Fibroblast of mammary gland (primary cell): Measurements from ENCODE around the gene RNF152.
A peak's percentile ranks its signal among the peaks of the same experiment; 100 is the strongest.

Source experiments
- DNase-seq: peaks from one replicate; pipeline ENCODE4 v3.0.0-alpha.2; 2010; ENCODE audit warnings: low read depth
- H3K4me3 ChIP-seq: 2 replicates; pipeline ENCODE4 v1.5.1; 2011; ENCODE audit warnings: low read depth, mild to moderate bottlenecking, low read length, moderate library complexity; ENCODE audit not compliant: control insufficient read depth
- TF ChIP-seq, protein P1 (sequence below): conservative IDR thresholded peaks from 2 replicates; pipeline ENCODE4 v1.5.1; 2011; ENCODE audit warnings: low read depth, low read length, inconsistent platforms; ENCODE audit not compliant: control insufficient read depth, insufficient read depth

The RNF152 gene

DNA sequence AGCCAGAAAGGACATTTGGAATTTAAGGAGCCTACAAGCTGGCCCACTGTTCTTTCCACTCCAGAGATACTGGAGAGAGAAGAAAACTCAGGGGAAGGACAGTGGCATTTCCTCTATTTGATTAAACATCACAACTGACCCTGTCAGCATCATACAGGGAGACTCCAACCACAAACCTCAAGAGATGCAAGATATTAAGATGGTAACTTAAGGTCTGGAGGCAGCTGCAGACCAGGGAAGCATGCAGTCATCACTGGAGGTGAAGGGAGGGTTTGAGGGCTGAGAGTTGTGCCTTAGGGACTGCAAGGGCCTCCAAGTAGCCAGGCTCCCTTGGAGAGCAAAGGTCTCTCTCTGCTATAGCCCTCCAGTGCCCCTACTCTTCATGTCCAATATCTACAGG, 67.4 kb downstream of the RNF152 start:
- TF ChIP-seq, protein P1, sequence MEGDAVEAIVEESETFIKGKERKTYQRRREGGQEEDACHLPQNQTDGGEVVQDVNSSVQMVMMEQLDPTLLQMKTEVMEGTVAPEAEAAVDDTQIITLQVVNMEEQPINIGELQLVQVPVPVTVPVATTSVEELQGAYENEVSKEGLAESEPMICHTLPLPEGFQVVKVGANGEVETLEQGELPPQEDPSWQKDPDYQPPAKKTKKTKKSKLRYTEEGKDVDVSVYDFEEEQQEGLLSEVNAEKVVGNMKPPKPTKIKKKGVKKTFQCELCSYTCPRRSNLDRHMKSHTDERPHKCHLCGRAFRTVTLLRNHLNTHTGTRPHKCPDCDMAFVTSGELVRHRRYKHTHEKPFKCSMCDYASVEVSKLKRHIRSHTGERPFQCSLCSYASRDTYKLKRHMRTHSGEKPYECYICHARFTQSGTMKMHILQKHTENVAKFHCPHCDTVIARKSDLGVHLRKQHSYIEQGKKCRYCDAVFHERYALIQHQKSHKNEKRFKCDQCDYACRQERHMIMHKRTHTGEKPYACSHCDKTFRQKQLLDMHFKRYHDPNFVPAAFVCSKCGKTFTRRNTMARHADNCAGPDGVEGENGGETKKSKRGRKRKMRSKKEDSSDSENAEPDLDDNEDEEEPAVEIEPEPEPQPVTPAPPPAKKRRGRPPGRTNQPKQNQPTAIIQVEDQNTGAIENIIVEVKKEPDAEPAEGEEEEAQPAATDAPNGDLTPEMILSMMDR = no peak
- no peak overlapping the region for H3K4me3 ChIP-seq
- DNase-seq = peak; percentile 38

DNA sequence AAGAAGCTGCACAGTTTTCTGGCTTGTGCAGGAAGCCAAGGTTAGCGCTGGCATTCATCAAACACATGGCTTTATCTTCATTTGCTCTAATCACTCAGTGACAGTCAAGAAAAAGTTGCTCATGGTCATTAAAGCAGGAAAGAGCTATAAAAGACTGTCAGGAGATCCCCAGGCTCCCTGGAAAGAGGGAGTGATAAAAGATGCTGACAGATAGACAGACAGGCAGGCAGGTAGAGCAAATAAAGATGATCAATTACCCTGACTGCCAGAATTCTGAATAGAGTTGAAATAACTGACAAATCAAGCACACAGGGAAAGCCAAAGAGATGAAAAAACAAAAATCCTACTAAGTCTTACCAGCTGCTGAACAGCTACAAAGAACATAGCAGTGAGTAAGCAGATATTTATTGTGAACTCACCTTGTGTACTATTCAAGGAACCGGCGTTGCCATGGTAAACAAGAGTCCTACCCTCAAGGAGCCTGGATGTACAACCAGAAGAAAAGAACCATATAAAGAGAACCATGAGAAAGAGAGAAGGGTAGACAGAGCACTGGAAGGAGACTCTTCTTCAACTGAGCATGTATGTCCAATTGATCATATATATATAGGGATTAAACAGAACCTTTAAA, 68.0 kb downstream of the RNF152 start:
- no peak overlapping the region for H3K4me3 ChIP-seq
- peak; percentile 4 for DNase-seq
- TF ChIP-seq, protein P1 = no peak

DNA sequence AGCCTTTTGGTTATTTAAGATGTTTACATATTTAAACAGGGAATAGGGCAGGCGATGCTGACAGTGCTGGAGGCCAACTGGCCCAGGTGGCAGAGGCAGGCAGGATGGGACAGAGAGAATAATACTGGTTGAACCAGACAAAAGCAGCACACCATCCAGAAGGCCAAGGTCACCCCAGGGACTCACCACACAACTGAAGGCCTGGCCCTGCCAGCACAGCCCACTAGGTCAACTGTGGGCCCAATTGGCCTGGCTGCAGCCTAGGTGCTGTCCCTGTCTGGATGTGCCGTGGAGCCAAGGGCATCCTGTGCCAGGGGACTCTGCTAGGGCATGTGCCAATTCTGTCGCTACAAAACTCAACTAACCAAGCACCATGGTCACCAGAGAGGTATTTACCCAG, 69.2 kb downstream of the RNF152 start:
- H3K4me3 ChIP-seq = no peak overlapping the region

DNA sequence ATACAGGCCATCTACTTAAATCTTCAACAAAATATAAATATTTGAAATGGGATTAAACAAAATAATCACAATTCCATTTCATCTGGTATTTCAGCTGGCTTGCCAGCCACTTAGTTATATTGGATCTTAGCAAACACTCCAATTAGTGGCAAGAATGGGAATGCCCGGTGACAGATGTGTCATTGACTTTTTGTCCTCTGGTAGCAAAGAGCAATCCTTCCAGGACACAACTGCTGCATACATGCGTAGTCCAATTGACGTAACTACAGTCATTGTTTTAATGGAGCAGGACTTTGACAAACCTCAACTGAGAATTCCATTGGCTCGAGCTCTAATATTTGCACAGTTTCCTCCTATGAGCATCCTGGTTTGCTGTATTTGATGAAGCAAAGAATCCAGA, 69.9 kb downstream of the RNF152 start:
- TF ChIP-seq, protein P1 = no peak
- H3K4me3 ChIP-seq = no peak overlapping the region
- DNase-seq = no peak

More for the DNA sequence above, 69.2 kb downstream of the RNF152 start:
- no peak for DNase-seq
- TF ChIP-seq, protein P1 = no peak

DNA sequence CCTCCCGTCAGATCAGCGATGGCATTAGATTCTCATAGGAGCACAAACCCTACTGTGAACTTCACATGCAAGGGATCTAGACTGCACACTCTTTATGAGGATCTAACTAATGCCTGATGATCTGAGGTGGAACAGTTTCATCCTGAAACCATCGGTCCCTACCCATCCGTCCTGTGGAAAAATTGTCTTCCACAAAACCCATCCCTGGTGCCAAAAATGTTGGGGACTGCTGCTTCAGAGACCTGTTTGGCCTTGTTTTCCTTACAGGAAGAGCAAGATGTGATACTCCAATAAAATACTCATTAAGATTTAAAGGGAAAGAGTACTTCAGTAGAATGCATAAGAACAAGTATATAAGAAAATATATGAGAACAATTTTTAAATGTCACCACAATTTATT, 71.1 kb downstream of the RNF152 start:
- DNase-seq = no peak
- no peak overlapping the region for H3K4me3 ChIP-seq
- TF ChIP-seq, protein P1 = no peak

DNA sequence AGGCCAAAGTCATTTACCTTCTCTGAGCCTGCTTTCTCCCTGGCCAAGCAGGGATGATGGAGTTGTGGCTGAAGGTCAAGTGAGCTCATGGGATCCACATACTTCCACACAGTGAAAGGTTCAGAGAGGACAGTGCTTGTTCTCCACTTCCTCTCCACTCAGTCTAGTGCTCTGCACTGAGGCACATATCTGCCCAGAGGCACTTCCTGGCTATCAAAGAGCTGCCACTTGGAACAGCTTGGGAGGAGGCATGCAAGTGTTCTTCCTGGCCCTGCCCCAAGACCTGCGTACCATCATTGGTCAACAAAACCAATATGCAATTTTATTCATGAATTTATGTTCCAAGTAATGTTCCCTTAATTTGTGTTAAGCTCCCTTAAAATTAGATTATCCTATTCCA, 71.9 kb downstream of the RNF152 start:
- H3K4me3 ChIP-seq = no peak overlapping the region
- no peak for DNase-seq
- TF ChIP-seq, protein P1 = no peak

DNA sequence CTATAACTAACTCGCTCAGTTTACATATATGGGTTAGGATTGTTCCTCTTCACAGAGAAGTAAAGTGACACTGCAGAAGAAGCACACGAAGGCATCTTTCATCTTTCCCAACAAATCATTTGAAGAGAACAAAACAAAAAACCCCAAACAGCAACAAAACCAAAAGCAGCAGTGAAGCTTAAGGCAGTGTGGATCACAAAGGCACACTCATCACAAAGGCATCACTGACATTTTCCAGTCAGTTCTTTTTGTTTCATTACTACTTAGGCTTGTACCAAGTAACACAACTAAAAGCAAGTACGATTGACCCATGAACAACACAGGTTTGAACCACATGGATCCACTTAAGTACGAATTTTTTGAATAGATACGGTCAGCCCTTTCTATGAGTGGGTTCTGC, 75.7 kb downstream of the RNF152 start:
- peak; percentile 10 for DNase-seq
- TF ChIP-seq, protein P1 = no peak
- no peak overlapping the region for H3K4me3 ChIP-seq
